IPS-18a (cell line): ENCODE data around the gene SLC9A6.

Experiments
- H3K27ac ChIP-seq: one replicate; pipeline ENCODE4 v1.5.1; 2013; ENCODE audit warnings: low read length
- H3K27me3 ChIP-seq: one replicate; pipeline ENCODE4 v1.6.1; 2013; ENCODE audit warnings: mild to moderate bottlenecking, low read length; ENCODE audit not compliant: control insufficient read depth, insufficient read depth
- H3K36me3 ChIP-seq: one replicate; pipeline ENCODE4 v1.6.1; 2013; ENCODE audit warnings: low read depth, low read length; ENCODE audit not compliant: control insufficient read depth
- H3K4me1 ChIP-seq: one replicate; pipeline ENCODE4 v1.6.1; 2013; ENCODE audit warnings: low read depth, low read length; ENCODE audit not compliant: control insufficient read depth
- H3K4me3 ChIP-seq: one replicate; pipeline ENCODE4 v1.5.1; 2013; ENCODE audit warnings: low read length
- H3K9ac ChIP-seq: one replicate; pipeline ENCODE4 v1.6.1; 2013; ENCODE audit warnings: mild to moderate bottlenecking, low read length, moderate library complexity
- H3K9me3 ChIP-seq: one replicate; pipeline ENCODE4 v1.6.1; 2013; ENCODE audit warnings: low read depth, low read length; ENCODE audit not compliant: control insufficient read depth

SLC9A6 gene

DNA sequence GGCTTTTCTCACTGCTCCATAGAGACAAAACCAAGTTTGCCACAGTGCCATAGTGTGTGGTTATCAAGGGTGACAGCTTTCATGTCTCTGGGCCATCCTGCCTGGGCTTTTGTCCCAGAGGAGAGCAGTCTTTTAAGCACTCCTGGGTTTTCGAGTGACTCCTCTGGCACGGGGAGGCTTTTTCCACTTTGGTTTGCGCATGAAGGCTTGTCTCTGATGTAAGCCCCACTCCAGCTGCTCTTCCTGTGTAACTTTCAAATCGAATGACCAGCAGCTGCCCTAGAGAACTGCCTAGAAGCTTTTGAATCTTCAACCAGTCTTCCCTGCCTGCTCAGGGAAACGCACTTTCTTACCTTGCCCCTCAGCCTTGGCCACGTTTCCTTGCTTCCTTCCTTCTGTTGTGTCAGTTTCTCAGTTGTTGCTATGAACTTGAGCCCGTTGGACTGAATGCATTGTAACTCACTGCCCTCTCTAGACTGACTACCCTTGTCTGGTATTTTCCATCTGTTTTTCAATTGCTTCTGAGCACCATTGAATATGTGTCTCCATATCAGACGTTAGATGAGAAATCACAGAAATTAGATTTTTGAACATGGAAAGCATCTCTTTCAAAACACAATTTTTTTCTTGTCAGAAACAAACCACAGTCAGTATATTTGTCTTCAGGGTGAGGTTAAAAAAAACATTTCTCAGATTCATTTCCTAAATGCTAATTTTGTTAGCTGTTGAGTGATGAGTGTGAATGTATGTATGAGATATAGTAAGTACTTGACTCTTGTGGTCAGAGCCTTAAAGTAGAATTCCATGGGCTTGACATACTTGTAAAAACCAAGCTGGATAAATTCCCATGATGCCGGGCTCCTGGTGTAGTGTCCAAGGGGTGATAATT is 45.3 kb downstream of the SLC9A6 start:
- Histone ChIP-seq H3K27me3 (no peaks in the 10 kb centered on the region), H3K27ac (no peak overlapping the region), H3K9me3 (peaks cover 7% of the 10 kb centered on the region), H3K36me3 (no peaks in the 10 kb centered on the region), H3K4me1 (no peaks in the 10 kb centered on the region), H3K9ac (no peak overlapping the region), H3K4me3 (no peak overlapping the region)

DNA sequence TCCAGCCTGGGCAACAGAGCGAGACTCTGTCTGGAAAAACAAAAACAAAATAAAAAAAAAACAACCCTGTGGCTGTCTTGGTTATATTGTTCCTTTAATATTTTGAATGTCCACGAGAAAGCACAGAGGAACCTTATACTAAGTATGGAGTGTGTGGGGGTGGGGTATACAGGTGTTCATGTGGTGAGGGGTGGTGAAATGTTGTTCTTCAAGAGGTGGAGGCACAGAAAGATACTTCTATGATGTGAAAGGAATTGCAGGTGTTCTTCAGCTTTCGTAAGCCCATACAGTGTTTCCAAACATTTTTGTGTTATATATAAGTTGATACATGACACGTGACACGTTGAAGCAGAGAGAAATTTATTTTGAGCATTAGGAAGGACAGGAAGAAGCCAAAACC is 46.4 kb downstream of the SLC9A6 start:
- Histone ChIP-seq H3K27ac (no peak overlapping the region), H3K9ac (no peak overlapping the region), H3K4me3 (no peak overlapping the region), H3K4me1 (no peaks in the 10 kb centered on the region), H3K9me3 (peaks cover 7% of the 10 kb centered on the region), H3K36me3 (no peaks in the 10 kb centered on the region), H3K27me3 (no peaks in the 10 kb centered on the region)

DNA sequence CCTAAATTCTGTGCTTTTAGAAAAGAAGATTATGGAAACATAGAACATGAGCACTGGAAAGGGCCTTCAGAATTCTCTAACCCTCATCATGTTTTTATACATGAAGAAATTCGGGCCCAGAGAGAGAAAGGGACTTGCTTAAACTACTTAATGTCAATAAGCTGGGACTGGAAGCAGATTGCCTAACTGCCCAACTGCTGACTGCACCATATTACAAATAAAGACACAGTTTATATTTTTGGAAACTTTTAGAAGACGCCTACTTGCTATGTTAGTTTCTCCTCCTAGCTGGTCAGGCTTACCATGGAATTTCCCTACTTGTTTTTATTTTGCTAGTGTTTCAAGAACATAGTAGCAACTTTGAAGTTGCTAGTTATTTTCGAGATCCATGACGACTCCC is 47.1 kb downstream of the SLC9A6 start:
- Histone ChIP-seq H3K27ac (no peak overlapping the region), H3K9me3 (peaks cover 7% of the 10 kb centered on the region), H3K27me3 (no peaks in the 10 kb centered on the region), H3K4me1 (no peaks in the 10 kb centered on the region), H3K36me3 (no peaks in the 10 kb centered on the region), H3K9ac (no peak overlapping the region), H3K4me3 (no peak overlapping the region)

DNA sequence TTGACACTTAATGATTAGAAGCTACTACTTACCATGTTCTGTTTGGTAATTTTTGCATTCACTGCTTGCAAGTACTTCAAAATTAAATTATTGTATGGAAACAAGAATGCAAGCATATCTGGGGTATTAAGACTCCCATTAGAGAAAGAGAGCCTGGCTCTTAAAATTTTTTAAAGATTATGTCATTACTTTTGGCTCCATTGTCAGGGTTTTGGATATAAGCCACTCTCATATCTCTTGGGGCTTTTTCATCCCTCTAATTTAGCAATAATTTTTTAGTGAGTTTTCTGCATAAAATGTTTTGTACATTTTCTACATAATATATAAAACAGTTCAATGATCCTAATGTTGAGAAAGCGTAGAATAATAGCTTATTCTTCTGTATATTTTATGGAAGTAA is 49.4 kb downstream of the SLC9A6 start:
- Histone ChIP-seq H3K4me3 (no peak overlapping the region), H3K27me3 (no peaks in the 10 kb centered on the region), H3K9ac (no peak overlapping the region), H3K9me3 (peaks cover 7% of the 10 kb centered on the region), H3K36me3 (no peaks in the 10 kb centered on the region), H3K4me1 (no peaks in the 10 kb centered on the region), H3K27ac (no peak overlapping the region)

DNA sequence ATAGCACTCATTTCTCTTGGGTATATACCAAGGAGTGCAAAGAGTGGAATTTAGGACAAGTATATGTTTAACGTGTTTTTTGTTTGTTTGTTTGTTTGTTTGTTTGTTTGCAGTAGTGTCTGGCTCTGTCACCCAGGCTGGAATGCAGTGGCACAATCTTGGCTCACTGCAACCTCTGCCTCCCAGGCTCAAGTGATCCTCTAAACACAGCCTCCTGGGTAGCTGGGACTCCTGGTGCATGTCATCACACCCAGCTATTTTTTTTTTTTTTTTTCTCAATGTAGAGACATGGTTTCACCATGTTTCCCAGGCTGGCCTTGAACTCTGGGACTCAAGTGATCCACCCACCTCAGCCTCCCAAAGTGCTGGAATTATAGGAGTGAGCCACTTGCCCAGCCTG is 50.4 kb downstream of the SLC9A6 start:
- Histone ChIP-seq H3K9me3 (peaks cover 7% of the 10 kb centered on the region), H3K4me3 (no peak overlapping the region), H3K27me3 (no peaks in the 10 kb centered on the region), H3K9ac (no peak overlapping the region), H3K27ac (no peak overlapping the region), H3K4me1 (no peaks in the 10 kb centered on the region), H3K36me3 (no peaks in the 10 kb centered on the region)

DNA sequence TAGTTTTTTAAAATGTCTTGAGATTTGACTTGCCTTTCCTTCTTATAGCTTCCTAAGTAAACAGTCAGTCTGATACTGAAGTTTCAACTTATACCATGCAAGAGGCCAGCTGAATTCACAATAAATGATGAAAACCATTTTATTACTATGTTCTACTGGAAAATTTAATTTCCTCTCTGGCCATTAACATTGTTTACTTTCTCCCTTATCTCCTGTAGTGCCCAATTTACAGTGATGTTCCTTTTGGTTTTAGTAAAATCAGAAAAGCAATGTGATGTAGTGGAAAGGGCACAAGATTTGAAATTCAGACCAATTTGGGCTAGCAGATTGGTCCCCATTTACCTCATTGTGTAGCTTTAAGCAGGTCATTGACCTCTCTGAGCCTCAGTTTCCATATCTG is 54.2 kb downstream of the SLC9A6 start:
- no peaks in the 10 kb centered on the region for H3K27me3 ChIP-seq
- no peak overlapping the region for H3K9ac ChIP-seq
- H3K9me3 ChIP-seq = peaks cover 5% of the 10 kb centered on the region
- H3K4me3 ChIP-seq = no peak overlapping the region
- H3K4me1 ChIP-seq = no peaks in the 10 kb centered on the region
- H3K36me3 ChIP-seq = peaks cover 3% of the 10 kb centered on the region
- no peak overlapping the region for H3K27ac ChIP-seq

DNA sequence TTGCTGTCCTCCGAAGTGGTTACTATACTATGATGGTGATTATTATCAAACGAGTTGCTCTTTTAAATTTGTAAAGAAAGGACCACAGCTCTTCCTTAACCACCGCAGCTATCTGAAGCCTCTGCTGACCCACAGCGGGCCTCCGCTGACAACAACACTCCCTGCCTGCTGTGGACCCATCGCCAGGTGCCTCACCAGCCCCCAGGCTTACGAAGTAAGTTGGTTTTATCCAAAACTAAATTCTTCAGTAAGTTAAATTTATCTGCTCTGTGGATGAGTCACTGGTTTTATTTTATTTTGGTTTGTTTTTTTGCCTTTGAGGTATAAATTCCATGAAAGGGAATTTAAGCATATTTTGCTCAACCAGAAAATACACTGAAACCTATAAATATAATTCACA is 54.7 kb downstream of the SLC9A6 start:
- no peak overlapping the region for H3K4me3 ChIP-seq
- H3K9ac ChIP-seq = no peak overlapping the region
- H3K27me3 ChIP-seq = no peaks in the 10 kb centered on the region
- H3K36me3 ChIP-seq = peaks cover 3% of the 10 kb centered on the region
- H3K27ac ChIP-seq = no peak overlapping the region
- peaks cover 5% of the 10 kb centered on the region for H3K9me3 ChIP-seq
- H3K4me1 ChIP-seq = no peaks in the 10 kb centered on the region

DNA sequence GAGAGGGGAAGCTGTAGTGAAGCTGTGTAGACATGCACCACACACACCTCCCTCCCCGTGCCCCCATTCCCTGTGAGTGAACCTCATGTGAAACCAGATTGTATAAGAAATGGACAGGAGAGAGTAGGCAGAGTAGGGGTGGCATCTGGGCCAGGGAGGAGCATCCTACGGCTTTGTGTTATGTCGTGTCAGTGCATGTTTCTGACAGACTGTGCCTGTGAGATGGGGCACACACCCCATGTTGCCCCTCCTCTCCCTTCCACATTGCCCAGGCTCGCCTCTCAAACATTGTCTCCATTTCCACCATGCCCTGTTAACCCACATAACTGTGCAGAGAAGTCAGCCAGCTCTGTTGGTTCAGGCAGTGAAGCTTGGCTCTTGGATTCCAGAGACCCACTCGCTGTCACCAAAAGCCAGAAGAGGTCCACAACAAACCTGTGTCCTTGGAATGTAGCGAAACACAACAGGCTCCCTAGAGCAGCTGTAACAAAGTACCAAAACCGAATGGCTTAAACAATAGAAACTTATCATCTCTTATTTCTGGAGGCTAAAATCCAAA is 56.1 kb downstream of the SLC9A6 start:
- Histone ChIP-seq H3K4me1 (no peaks in the 10 kb centered on the region), H3K36me3 (peaks cover 3% of the 10 kb centered on the region), H3K9me3 (peaks cover 8% of the 10 kb centered on the region), H3K4me3 (no peak overlapping the region), H3K27me3 (no peaks in the 10 kb centered on the region), H3K27ac (no peak overlapping the region), H3K9ac (no peak overlapping the region)

DNA sequence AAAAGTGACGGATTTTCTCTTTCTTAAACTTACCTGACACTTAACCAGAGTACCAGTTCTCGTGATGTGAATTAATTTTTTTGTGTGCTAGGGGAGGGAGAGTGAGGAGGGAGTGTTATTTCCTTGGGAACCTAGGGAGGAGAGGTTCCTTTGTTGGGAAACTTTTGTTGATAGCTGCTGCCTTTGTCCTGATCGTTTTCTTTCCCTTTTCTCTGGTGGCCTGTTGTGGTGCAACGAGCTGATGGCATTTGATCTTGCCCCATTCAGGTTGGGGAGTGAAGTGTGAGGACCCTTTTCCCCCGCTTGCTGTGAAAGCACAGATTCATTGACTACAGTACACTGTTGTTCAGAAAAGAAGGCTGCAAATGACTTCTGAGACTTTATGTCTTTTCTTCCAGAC is 59.8 kb downstream of the SLC9A6 start:
- Histone ChIP-seq H3K36me3 (peaks cover 3% of the 10 kb centered on the region), H3K4me3 (no peak overlapping the region), H3K4me1 (no peaks in the 10 kb centered on the region), H3K9ac (no peak overlapping the region), H3K9me3 (peaks cover 8% of the 10 kb centered on the region), H3K27me3 (no peaks in the 10 kb centered on the region), H3K27ac (no peak overlapping the region)

DNA sequence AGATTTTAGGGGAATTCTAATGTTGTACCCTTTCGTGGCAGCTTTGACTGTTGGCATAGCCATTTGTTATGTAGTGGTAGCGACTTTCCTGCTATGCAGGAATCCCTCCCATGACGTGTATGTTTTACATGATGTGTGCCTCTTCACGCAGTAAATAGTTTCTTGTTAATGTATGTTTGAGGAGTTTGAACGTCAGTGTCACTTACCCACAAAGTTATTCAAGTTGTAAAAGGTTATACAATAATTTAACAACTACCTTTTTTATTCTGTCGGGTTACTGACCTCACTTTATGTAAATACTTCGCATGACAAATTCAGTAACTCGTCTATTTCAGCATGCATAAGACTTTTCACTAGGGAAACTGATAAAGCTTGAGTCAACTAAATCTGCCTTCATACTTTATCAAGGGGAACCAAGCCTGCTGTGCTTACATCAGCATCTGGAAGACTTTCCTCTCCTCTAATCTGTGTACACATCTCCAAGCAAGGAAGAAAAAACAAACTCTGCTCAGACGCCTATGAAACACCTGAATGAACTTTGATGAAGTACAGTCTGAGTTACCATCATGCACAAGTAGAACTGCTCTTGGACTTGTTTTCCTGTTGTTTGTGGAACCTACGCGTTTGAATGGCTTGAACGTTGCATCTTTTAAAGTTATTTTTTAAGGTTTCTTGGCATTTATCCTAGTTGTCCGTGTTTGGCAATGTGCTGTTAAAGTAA is 61.2 kb downstream of the SLC9A6 start:
- Histone ChIP-seq H3K36me3 (peaks cover 3% of the 10 kb centered on the region), H3K27me3 (no peaks in the 10 kb centered on the region), H3K27ac (no peak overlapping the region), H3K4me3 (no peak overlapping the region), H3K9ac (no peak overlapping the region), H3K9me3 (peaks cover 8% of the 10 kb centered on the region), H3K4me1 (no peaks in the 10 kb centered on the region)

DNA sequence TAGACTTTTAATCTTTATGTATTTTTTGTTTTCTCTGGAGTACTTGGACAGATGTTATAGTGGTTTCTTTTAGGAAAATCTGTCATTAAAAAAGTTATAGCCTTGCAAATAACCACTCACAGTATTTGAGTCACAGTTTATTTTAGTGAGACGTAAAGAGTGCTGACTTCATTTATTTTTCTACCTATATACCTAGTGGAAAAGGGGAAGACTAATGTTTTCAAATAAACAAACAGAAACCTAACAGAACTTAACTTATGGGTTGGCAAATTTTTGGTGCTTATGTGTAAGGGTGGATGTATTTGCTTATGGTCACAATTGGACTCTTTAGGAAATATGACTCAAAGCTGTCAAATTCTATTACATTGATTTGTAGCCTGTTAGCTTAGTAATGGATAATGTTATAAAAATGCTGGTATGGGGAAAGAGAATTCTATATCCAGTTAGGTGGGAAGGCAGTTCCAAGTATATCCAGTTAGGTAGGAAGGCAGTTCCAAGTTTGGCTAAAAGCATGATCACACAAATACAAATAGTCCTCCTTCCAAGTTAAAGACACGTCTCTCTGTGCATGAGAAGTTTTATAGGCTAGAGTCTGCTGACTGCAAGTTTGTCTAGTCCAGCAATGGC is 61.9 kb downstream of the SLC9A6 start:
- Histone ChIP-seq H3K9ac (no peak overlapping the region), H3K27me3 (no peaks in the 10 kb centered on the region), H3K4me3 (no peak overlapping the region), H3K9me3 (peaks cover 8% of the 10 kb centered on the region), H3K27ac (no peak overlapping the region), H3K4me1 (no peaks in the 10 kb centered on the region), H3K36me3 (peaks cover 3% of the 10 kb centered on the region)
